HUDEP-2 (cell line): ENCODE measurements around the gene COPG2.
A peak's percentile ranks its signal among the peaks of the same experiment; 100 is the strongest.
"Not testable (repeated sequence)": the region's sequence is repeated elsewhere in the genome, so short reads cannot be mapped to it uniquely, and the experiment has no call there.

Experiments
- DNase-seq, 76 experiments: peaks; one replicate each; lab custom pipeline; 2025; ENCODE audit not compliant: unreplicated experiment in 76 of 76; lab: John Stamatoyannopoulos, UW

The COPG2 gene

GRCh38 chr7:130668258-130669084 lies at the start of gene COPG2:
Gene COPG2 (minus strand): TSS chr7:130668748. CDS start chr7:130668668, 80 bp downstream.
- peak in 70 of 76 experiments; percentile 6 to 80 (median 62) for DNase-seq

GRCh38 chr7:130712416-130712815 lies 43.9 kb upstream of the COPG2 start:
- DNase-seq, result no peak

- DNase-seq, result no peak
Observed at GRCh38 chr7:130708766-130709165, 40.2 kb upstream of the COPG2 start.

- DNase-seq, result no peak
Observed at GRCh38 chr7:130708001-130708400, 39.5 kb upstream of the COPG2 start.

GRCh38 chr7:130703851-130704250 lies 35.3 kb upstream of the COPG2 start:
- no peak for DNase-seq

- no peak for DNase-seq
Observed at GRCh38 chr7:130701650-130702049, 33.1 kb upstream of the COPG2 start.

GRCh38 chr7:130700760-130701159 lies 32.2 kb upstream of the COPG2 start:
- DNase-seq, result no peak

GRCh38 chr7:130699686-130700085 lies 31.1 kb upstream of the COPG2 start:
- DNase-seq, result no peak

GRCh38 chr7:130697820-130698219 lies 29.3 kb upstream of the COPG2 start:
- DNase-seq, result no peak

GRCh38 chr7:130695840-130696239 lies 27.3 kb upstream of the COPG2 start:
- DNase-seq, result peak in 12 of 76 experiments; percentile 2 to 32 (median 5)

GRCh38 chr7:130692396-130692795 lies 23.8 kb upstream of the COPG2 start:
- DNase-seq, result not testable (repeated sequence)

GRCh38 chr7:130689683-130690082 lies 21.1 kb upstream of the COPG2 start:
- no peak for DNase-seq

- no peak for DNase-seq
Observed at GRCh38 chr7:130683026-130683425, 14.5 kb upstream of the COPG2 start.

- DNase-seq, result no peak
Observed at GRCh38 chr7:130674456-130674855, 5.9 kb upstream of the COPG2 start.

GRCh38 chr7:130673066-130673465 lies 4.5 kb upstream of the COPG2 start:
- DNase-seq, result no peak

GRCh38 chr7:130672146-130672545 lies 3.6 kb upstream of the COPG2 start:
- DNase-seq, result no peak

GRCh38 chr7:130669085-130669700 lies 645 bp upstream of the COPG2 start:
- DNase-seq, result peak in 3 of 76 experiments; percentile 3 to 32 (median 27)

GRCh38 chr7:130667593-130668257 lies 823 bp downstream of the COPG2 start:
- DNase-seq, result peak in 1 of 76 experiments; percentile 10

- no peak for DNase-seq
Observed at GRCh38 chr7:130662426-130662825, 6.1 kb downstream of the COPG2 start.

- DNase-seq, result no peak
Observed at GRCh38 chr7:130655286-130655685, 13.3 kb downstream of the COPG2 start.

GRCh38 chr7:130654850-130655249 lies 13.7 kb downstream of the COPG2 start:
- DNase-seq, result no peak
